PFSK-1 (cell line): ENCODE data around the gene ITGA1.

ENCODE experiments used
- FOXP2 ChIP-seq: optimal IDR thresholded peaks from 2 replicates; pipeline ENCODE3; 2011; ENCODE audit warnings: borderline replicate concordance, control low read depth, inconsistent platforms; ENCODE audit not compliant: insufficient read depth; ENCODE audit errors: extremely low read length, extremely low read depth
- POLR2AphosphoS5 ChIP-seq: IDR thresholded peaks from 2 replicates; pipeline ENCODE4 v1.6.1; 2012; ENCODE audit warnings: low read depth, mild to moderate bottlenecking, control low read depth, low read length, moderate library complexity
- REST ChIP-seq, 2 experiments: IDR thresholded peaks; 2 replicates each; pipeline versions ENCODE4 v1.6.1 to v1.8.0; 2011 to 2012; ENCODE audit warnings: low read depth in 2 of 2, low read length in 2 of 2, control low read depth in 1 of 2, inconsistent platforms in 1 of 2, mild to moderate bottlenecking in 1 of 2, moderate library complexity in 1 of 2; ENCODE audit not compliant: insufficient read depth in 1 of 2
- SIN3A ChIP-seq: IDR thresholded peaks from 2 replicates; pipeline ENCODE4 v1.6.1; 2012; ENCODE audit warnings: mild to moderate bottlenecking, low read length, moderate library complexity, borderline replicate concordance; ENCODE audit not compliant: insufficient read depth
- TAF1 ChIP-seq: IDR thresholded peaks from 2 replicates; pipeline ENCODE4 v1.6.1; 2012; ENCODE audit warnings: low read length, control low read depth, borderline replicate concordance; ENCODE audit not compliant: insufficient read depth

GRCh38 chr5:52827815-52828214 lies 40.1 kb downstream of the ITGA1 start:
- TF ChIP-seq REST (IDR thresholded peaks at IDR 0.05; ENCODE audit: insufficient read depth in 1 of 2, low read depth in 2 of 2, low read length in 2 of 2) (no peak), SIN3A (no peak), POLR2AphosphoS5 (no peak), TAF1 (no peak), FOXP2 (no peak)
